Endothelial cell of umbilical vein (primary cell): ENCODE data around the gene VAV2. TPM values are rescaled to one million over a fixed set of nuclear protein-coding genes. Genes with fewer than 3 reads are reported as not detected.

Experiments used
- BruUV-seq: library from RNA; stranded (reverse); fragments of 400-500 nt; replicated peaks from 2 replicates; lab custom pipeline; 2021; lab: Mats Ljungman, UMichigan
- CTCF ChIA-PET: fragments of 300-600, 350-600 bp; sonication (Branson Sonifier 250); formaldehyde crosslinking; loops from one replicate; lab custom pipeline; 2021; ENCODE audit warnings: antibody characterized with exemption, inconsistent platforms; lab: Charles Lee
- POLR2A ChIA-PET: fragments of 300-600, 350-600 bp; sonication (Branson Sonifier 250); formaldehyde crosslinking; loops from one replicate; lab custom pipeline; 2021; ENCODE audit warnings: antibody characterized with exemption, inconsistent platforms; lab: Charles Lee
- DNase-seq: peaks from one replicate; pipeline ENCODE4 v3.0.0-alpha.2; 2011; ENCODE audit warnings: low read depth, low spot score
- FAIRE-seq: peaks from 2 replicates; lab custom pipeline; 2011; peaks lifted over from hg19 to GRCh38; lab: Jason Lieb, UNC
- H2AFZ ChIP-seq: 2 replicates; pipeline ENCODE4 v1.6.0; 2012; ENCODE audit warnings: low read depth, low read length, control low read depth, inconsistent platforms
- H3K27ac ChIP-seq: 2 replicates; pipeline ENCODE4 v1.5.1; 2011; ENCODE audit warnings: low read depth, mild to moderate bottlenecking, control low read depth, low read length, moderate library complexity; ENCODE audit not compliant: insufficient read depth
- H3K27me3 ChIP-seq, 2 experiments: 2 replicates each; pipeline versions ENCODE4 v1.6.0 to v1.6.1; 2011; ENCODE audit warnings: low read length in 2 of 2, mixed read lengths in 1 of 2; ENCODE audit not compliant: control insufficient read depth in 2 of 2, insufficient read depth in 2 of 2
- H3K36me3 ChIP-seq, 2 experiments: 2 replicates in 1 of 2; 3 replicates in 1 of 2; pipeline ENCODE4 v1.5.1; 2011; ENCODE audit warnings: low read length in 2 of 2, mild to moderate bottlenecking in 1 of 2, moderate library complexity in 1 of 2; ENCODE audit not compliant: control insufficient read depth in 2 of 2, insufficient read depth in 2 of 2; ENCODE audit errors: extremely low read depth in 1 of 2
- H3K4me1 ChIP-seq: 3 replicates; pipeline ENCODE4 v1.5.1; 2011; ENCODE audit warnings: mild to moderate bottlenecking, low read length; ENCODE audit not compliant: control insufficient read depth, insufficient read depth; ENCODE audit errors: extremely low read depth
- H3K4me2 ChIP-seq: 2 replicates; pipeline ENCODE4 v1.6.1; 2011; ENCODE audit warnings: low read length, control low read depth, mixed read lengths; ENCODE audit not compliant: insufficient read depth
- H3K4me3 ChIP-seq, 3 experiments: fragments of 200-600 bp in 1 of 3; sonication (generic), shearing (Covaris generic) in 1 of 3; replicated peaks in 1 of 3; 2 replicates each; pipeline ENCODE4 v1.5.1; 2011 to 2016; ENCODE audit warnings: control low read depth in 3 of 3, low read length in 3 of 3, mild to moderate bottlenecking in 2 of 3, inconsistent platforms in 1 of 3, low read depth in 1 of 3, moderate library complexity in 1 of 3; ENCODE audit not compliant: insufficient read depth in 1 of 3
- H3K79me2 ChIP-seq: 2 replicates; pipeline ENCODE4 v1.6.0; 2012; ENCODE audit warnings: low read length, inconsistent platforms; ENCODE audit not compliant: control insufficient read depth, insufficient read depth
- H3K9ac ChIP-seq: replicated peaks from 2 replicates; pipeline ENCODE3; 2011; ENCODE audit warnings: low read length, control low read depth; ENCODE audit not compliant: insufficient read depth; ENCODE audit errors: extremely low read depth
- H3K9me1 ChIP-seq: replicated peaks from 3 replicates; pipeline ENCODE4 v1.6.0; 2011; ENCODE audit warnings: mild to moderate bottlenecking, low read length; ENCODE audit not compliant: control insufficient read depth, insufficient read depth; ENCODE audit errors: extremely low read depth
- H3K9me3 ChIP-seq: replicated peaks from 2 replicates; pipeline ENCODE4 v1.5.1; 2012; ENCODE audit warnings: low read length, inconsistent platforms; ENCODE audit not compliant: control insufficient read depth, insufficient read depth
- H4K20me1 ChIP-seq: replicated peaks from 2 replicates; pipeline ENCODE3; 2011; ENCODE audit warnings: mild to moderate bottlenecking, low read length; ENCODE audit not compliant: control insufficient read depth, insufficient read depth; ENCODE audit errors: extremely low read depth
- EZH2 ChIP-seq: IDR thresholded peaks from 2 replicates; pipeline ENCODE4 v1.6.1; 2012; ENCODE audit warnings: borderline replicate concordance, low read depth, mild to moderate bottlenecking, moderate library complexity, low read length, inconsistent platforms; ENCODE audit not compliant: severe bottlenecking
- FOS ChIP-seq: IDR thresholded peaks from 2 replicates; pipeline ENCODE4 v1.6.1; 2011; ENCODE audit warnings: mild to moderate bottlenecking, low read length, moderate library complexity, borderline replicate concordance; ENCODE audit not compliant: insufficient read depth
- GATA2 ChIP-seq: IDR thresholded peaks from 2 replicates; pipeline ENCODE4 v1.7.0; 2011; ENCODE audit warnings: low read depth, mild to moderate bottlenecking, moderate library complexity, mixed read lengths, low read length; ENCODE audit not compliant: insufficient read length, insufficient read depth
- JUN ChIP-seq: IDR thresholded peaks from 2 replicates; pipeline ENCODE4 v1.6.1; 2011; ENCODE audit warnings: borderline replicate concordance, low read depth; ENCODE audit not compliant: insufficient read length, insufficient read depth
- MYC ChIP-seq: IDR thresholded peaks from one replicate; pipeline ENCODE4 v1.6.1; 2011; ENCODE audit warnings: mild to moderate bottlenecking, low read depth, low read length
- POLR2A ChIP-seq: IDR thresholded peaks from 2 replicates; pipeline ENCODE4 v1.6.1; 2012; ENCODE audit warnings: low read depth, mild to moderate bottlenecking, control low read depth, low read length
- POLR2AphosphoS5 ChIP-seq: IDR thresholded peaks from 2 replicates; pipeline ENCODE4 v1.6.1; 2012; ENCODE audit warnings: low read depth, mild to moderate bottlenecking, control low read depth, low read length, moderate library complexity; ENCODE audit not compliant: insufficient read depth
- dilution Hi-C: fragments of 300-500 bp; cut with MboI; formaldehyde crosslinking; loops from one replicate; pipeline ENCODE4 v1.15.0; 2019; ENCODE audit warnings: low sequenced_read_pairs; ENCODE audit not compliant: extremely low pct_ligation_motif_present
- intact Hi-C: fragments of 100-400 bp; cut with micrococcal nuclease; formaldehyde crosslinking; loops from one replicate; pipeline ENCODE4 v1.10.0; 2022
- polyA plus RNA-seq, 4 experiments: library from polyadenylated mRNA; depleted of rRNA in 3 of 4; stranded (reverse) in 3 of 4; unstranded in 1 of 4; fragments of >200 nt; gene quantifications; 2 replicates each; pipeline versions ENCODE4 v1.2.1 to v1.2.3, GENCODE V29; 2011 to 2012; ENCODE audit warnings: missing spikeins in 1 of 4
- total RNA-seq: library from RNA; stranded (reverse); gene quantifications from 2 replicates; pipeline ENCODE4 v1.2.3, GENCODE V29; 2021
- TF ChIP-seq, protein P1 (sequence below), 2 donors: IDR thresholded peaks; 1 replicate in 1 of 2; 2 replicates in 1 of 2; pipeline ENCODE4 v1.5.1; 2011; ENCODE audit warnings: low read length in 2 of 2, mild to moderate bottlenecking in 2 of 2, moderate library complexity in 2 of 2, control low read depth in 1 of 2, inconsistent platforms in 1 of 2, low read depth in 1 of 2; ENCODE audit not compliant: insufficient read depth in 1 of 2; ENCODE audit errors: extremely low read depth in 1 of 2
- TF ChIP-seq, protein P2 (sequence below): IDR thresholded peaks from 2 replicates; pipeline ENCODE4 v1.6.1; 2011; ENCODE audit not compliant: insufficient read depth, insufficient read length

Gene VAV2
- total and polyA plus RNA-seq, 2 donors (not counting 3 experiments of a cell fraction or from before 2014, with no cell fraction given): 10.6 to 30.6 TPM

DNA sequence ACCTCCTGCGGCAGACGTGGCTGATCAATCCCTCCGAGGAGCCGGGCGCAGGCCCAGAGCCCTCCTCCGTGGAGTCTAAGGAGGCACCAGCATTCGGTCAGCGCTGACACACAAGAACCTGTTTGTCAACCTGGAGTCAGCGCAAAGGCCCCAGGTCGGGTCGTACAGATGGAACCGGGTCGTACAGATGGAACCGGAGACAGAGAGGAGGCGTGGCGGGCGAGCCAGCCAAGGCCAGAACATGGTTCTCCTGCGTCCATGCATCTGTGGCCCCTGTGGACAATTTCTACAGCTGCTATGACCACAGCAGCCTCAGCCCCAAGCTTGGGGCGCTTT is 128.9 kb downstream of the VAV2 start:
- dilution Hi-C loops: no loop called here
- H2AFZ ChIP-seq: no peak overlapping the region
- H4K20me1 ChIP-seq: no peaks in the 10 kb centered on the region
- no peak overlapping the region for H3K9ac ChIP-seq
- ChIA-PET POLR2A (no interaction called here), CTCF (interaction anchor here (1.1 kb wide), 1 partner anchor 12 kb away, joined by 3 read pairs; no protein-coding TSS in a partner anchor)
- no peak overlapping the region for H3K4me3 ChIP-seq
- no peak for DNase-seq
- H3K9me3 ChIP-seq: no peaks in the 10 kb centered on the region
- H3K4me2 ChIP-seq: no peak overlapping the region
- peaks cover 8% of the 10 kb centered on the region for H3K79me2 ChIP-seq
- no TSS peak for BruUV-seq
- FAIRE-seq: no peak
- no peak overlapping the region for H3K27ac ChIP-seq
- H3K4me1 ChIP-seq: no peaks in the 10 kb centered on the region
- H3K27me3 ChIP-seq: no peaks in the 10 kb centered on the region
- no peak for TF ChIP-seq POLR2A
- no peak for TF ChIP-seq EZH2
- TF ChIP-seq, protein P1, sequence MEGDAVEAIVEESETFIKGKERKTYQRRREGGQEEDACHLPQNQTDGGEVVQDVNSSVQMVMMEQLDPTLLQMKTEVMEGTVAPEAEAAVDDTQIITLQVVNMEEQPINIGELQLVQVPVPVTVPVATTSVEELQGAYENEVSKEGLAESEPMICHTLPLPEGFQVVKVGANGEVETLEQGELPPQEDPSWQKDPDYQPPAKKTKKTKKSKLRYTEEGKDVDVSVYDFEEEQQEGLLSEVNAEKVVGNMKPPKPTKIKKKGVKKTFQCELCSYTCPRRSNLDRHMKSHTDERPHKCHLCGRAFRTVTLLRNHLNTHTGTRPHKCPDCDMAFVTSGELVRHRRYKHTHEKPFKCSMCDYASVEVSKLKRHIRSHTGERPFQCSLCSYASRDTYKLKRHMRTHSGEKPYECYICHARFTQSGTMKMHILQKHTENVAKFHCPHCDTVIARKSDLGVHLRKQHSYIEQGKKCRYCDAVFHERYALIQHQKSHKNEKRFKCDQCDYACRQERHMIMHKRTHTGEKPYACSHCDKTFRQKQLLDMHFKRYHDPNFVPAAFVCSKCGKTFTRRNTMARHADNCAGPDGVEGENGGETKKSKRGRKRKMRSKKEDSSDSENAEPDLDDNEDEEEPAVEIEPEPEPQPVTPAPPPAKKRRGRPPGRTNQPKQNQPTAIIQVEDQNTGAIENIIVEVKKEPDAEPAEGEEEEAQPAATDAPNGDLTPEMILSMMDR (IDR thresholded peaks at IDR 0.05; ENCODE audit: extremely low read depth in 1 of 2, insufficient read depth in 1 of 2, low read depth in 1 of 2, low read length in 2 of 2): no peak
- TF ChIP-seq MYC: no peak
- TF ChIP-seq, protein P2, sequence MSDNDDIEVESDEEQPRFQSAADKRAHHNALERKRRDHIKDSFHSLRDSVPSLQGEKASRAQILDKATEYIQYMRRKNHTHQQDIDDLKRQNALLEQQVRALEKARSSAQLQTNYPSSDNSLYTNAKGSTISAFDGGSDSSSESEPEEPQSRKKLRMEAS: no peak
- no peak for TF ChIP-seq GATA2
- no peak for TF ChIP-seq POLR2AphosphoS5
- no peak for TF ChIP-seq FOS
- no peak for TF ChIP-seq JUN
- intact Hi-C loops: no loop called here
- peaks cover 0 to 3% of the 10 kb centered on the region in 2 experiments for H3K36me3 ChIP-seq
- no peaks in the 10 kb centered on the region for H3K9me1 ChIP-seq
